ENCODE results near the gene MRGPRX4.
"Not testable (repeated sequence)": the region's sequence is repeated elsewhere in the genome, so short reads cannot be mapped to it uniquely, and the experiment has no call there.

MRGPRX4 gene

GRCh38 chr11:18172666-18173065 lies at the start of gene MRGPRX4:
TSS of gene MRGPRX4 (plus strand) at chr11:18172837. CDS start at chr11:18173257, 420 bp downstream.
- DNase-seq (ENCODE audit: low spot score): no peak

GRCh38 chr11:18131115-18131514 lies 41.5 kb upstream of the MRGPRX4 start:
- not testable (repeated sequence) for DNase-seq (ENCODE audit: low spot score)

GRCh38 chr11:18132341-18132740 lies 40.3 kb upstream of the MRGPRX4 start, which contains the start of gene MRGPRX3:
TSS of gene MRGPRX3 (plus strand) at chr11:18132571. CDS start at chr11:18137203, 4,632 bp downstream.
- DNase-seq (ENCODE audit: low spot score): no peak

- no peak for DNase-seq (ENCODE audit: low spot score)
Observed at GRCh38 chr11:18135308-18135707, 37.3 kb upstream of the MRGPRX4 start.

GRCh38 chr11:18137186-18137800 lies 35.3 kb upstream of the MRGPRX4 start:
- no peak for DNase-seq (ENCODE audit: low spot score)

GRCh38 chr11:18140145-18140544 lies 32.5 kb upstream of the MRGPRX4 start:
- DNase-seq (ENCODE audit: low spot score): no peak

GRCh38 chr11:18144243-18144642 lies 28.4 kb upstream of the MRGPRX4 start:
- DNase-seq (ENCODE audit: low spot score): no peak

- no peak for DNase-seq (ENCODE audit: low spot score)
Observed at GRCh38 chr11:18145025-18145424, 27.6 kb upstream of the MRGPRX4 start.

- DNase-seq (ENCODE audit: low spot score): no peak
Observed at GRCh38 chr11:18145837-18146236, 26.8 kb upstream of the MRGPRX4 start.

GRCh38 chr11:18151581-18151980 lies 21.1 kb upstream of the MRGPRX4 start:
- no peak for DNase-seq (ENCODE audit: low spot score)

GRCh38 chr11:18168372-18168771 lies 4.3 kb upstream of the MRGPRX4 start:
- DNase-seq (ENCODE audit: low spot score): no peak

- no peak for DNase-seq (ENCODE audit: low spot score)
Observed at GRCh38 chr11:18171377-18172000, 1.1 kb upstream of the MRGPRX4 start.

- no peak for DNase-seq (ENCODE audit: low spot score)
Observed at GRCh38 chr11:18173225-18173866, 709 bp downstream of the MRGPRX4 start.

GRCh38 chr11:18188796-18189195 lies 16.2 kb downstream of the MRGPRX4 start:
- no peak for DNase-seq (ENCODE audit: low spot score)

- DNase-seq (ENCODE audit: low spot score): not testable (repeated sequence)
Observed at GRCh38 chr11:18189476-18190245, 17.0 kb downstream of the MRGPRX4 start.

GRCh38 chr11:18191376-18191775 lies 18.7 kb downstream of the MRGPRX4 start:
- no peak for DNase-seq (ENCODE audit: low spot score)

- no peak for DNase-seq (ENCODE audit: low spot score)
Observed at GRCh38 chr11:18193010-18193409, 20.4 kb downstream of the MRGPRX4 start.

GRCh38 chr11:18196532-18196931 lies 23.9 kb downstream of the MRGPRX4 start:
- no peak for DNase-seq (ENCODE audit: low spot score)

GRCh38 chr11:18197738-18198137 lies 25.1 kb downstream of the MRGPRX4 start:
- DNase-seq (ENCODE audit: low spot score): not testable (repeated sequence)

- DNase-seq (ENCODE audit: low spot score): no peak
Observed at GRCh38 chr11:18203723-18204122, 31.1 kb downstream of the MRGPRX4 start.

GRCh38 chr11:18204220-18204619 lies 31.6 kb downstream of the MRGPRX4 start:
- no peak for DNase-seq (ENCODE audit: low spot score)

GRCh38 chr11:18204771-18205170 lies 32.1 kb downstream of the MRGPRX4 start:
- DNase-seq (ENCODE audit: low spot score): no peak
